H9 (cell line): ENCODE data around the gene SEMA3D. TPM values are rescaled to one million over a fixed set of nuclear protein-coding genes. Genes with fewer than 3 reads are reported as not detected.

Source experiments
- DNase-seq: peaks from one replicate; pipeline ENCODE4 v3.0.0-alpha.2; 2017
- H2AFZ ChIP-seq: one replicate; pipeline ENCODE4 v1.6.1; 2013; ENCODE audit warnings: mild to moderate bottlenecking, low read length, control low read depth, moderate library complexity
- H2AK5ac ChIP-seq: 2 replicates; pipeline ENCODE4 v1.6.1; 2013; ENCODE audit warnings: low read length, control low read depth, mixed read lengths; ENCODE audit not compliant: insufficient read length
- H2BK120ac ChIP-seq: one replicate; pipeline ENCODE4 v1.6.1; 2013; ENCODE audit warnings: low read depth, mild to moderate bottlenecking, low read length, control low read depth, inconsistent platforms; ENCODE audit not compliant: poor library complexity, severe bottlenecking
- H2BK12ac ChIP-seq: 2 replicates; pipeline ENCODE4 v1.6.1; 2013; ENCODE audit warnings: low read length, control low read depth, mixed read lengths, low read depth; ENCODE audit not compliant: insufficient read length
- H2BK15ac ChIP-seq: 2 replicates; pipeline ENCODE4 v1.6.1; 2013; ENCODE audit warnings: low read depth, low read length, control low read depth
- H2BK20ac ChIP-seq: one replicate; pipeline ENCODE4 v1.6.1; 2013; ENCODE audit warnings: low read depth, mild to moderate bottlenecking, low read length, control low read depth, inconsistent platforms; ENCODE audit not compliant: poor library complexity, severe bottlenecking
- H2BK5ac ChIP-seq: 2 replicates; pipeline ENCODE4 v1.6.1; 2013; ENCODE audit warnings: low read length, control low read depth, mixed read lengths; ENCODE audit not compliant: insufficient read length
- H3K14ac ChIP-seq: 2 replicates; pipeline ENCODE4 v1.6.1; 2013; ENCODE audit warnings: low read length, control low read depth; ENCODE audit not compliant: insufficient read depth
- H3K18ac ChIP-seq: 2 replicates; pipeline ENCODE4 v1.6.1; 2013; ENCODE audit warnings: low read depth, mild to moderate bottlenecking, mixed read lengths, low read length, control low read depth; ENCODE audit not compliant: insufficient read length
- H3K23ac ChIP-seq: 2 replicates; pipeline ENCODE4 v1.6.1; 2013; ENCODE audit warnings: low read length, control low read depth, mixed read lengths, low read depth; ENCODE audit not compliant: insufficient read length
- H3K23me2 ChIP-seq: 2 replicates; pipeline ENCODE4 v1.6.1; 2013; ENCODE audit warnings: low read depth, mild to moderate bottlenecking, mixed read lengths, low read length, control low read depth; ENCODE audit not compliant: insufficient read length, poor library complexity, severe bottlenecking
- H3K27ac ChIP-seq: 2 replicates; pipeline ENCODE4 v1.5.1; 2013; ENCODE audit warnings: low read length, control low read depth, mixed read lengths, low read depth; ENCODE audit not compliant: insufficient read length
- H3K27me3 ChIP-seq: 2 replicates; pipeline ENCODE4 v1.6.1; 2013; ENCODE audit warnings: low read length, control low read depth, inconsistent platforms; ENCODE audit not compliant: insufficient read depth
- H3K4ac ChIP-seq: 2 replicates; pipeline ENCODE4 v1.6.1; 2013; ENCODE audit warnings: low read depth, mild to moderate bottlenecking, control low read depth, inconsistent platforms, low read length, moderate library complexity
- H3K4me1 ChIP-seq: 2 replicates; pipeline ENCODE4 v1.6.1; 2013; ENCODE audit warnings: low read length, control low read depth, inconsistent platforms; ENCODE audit not compliant: insufficient read depth
- H3K4me2 ChIP-seq: 2 replicates; pipeline ENCODE4 v1.6.1; 2013; ENCODE audit warnings: low read length, control low read depth, mixed read lengths; ENCODE audit not compliant: insufficient read length, insufficient read depth
- H3K56ac ChIP-seq: 2 replicates; pipeline ENCODE4 v1.6.1; 2013; ENCODE audit warnings: low read depth, mild to moderate bottlenecking, mixed read lengths, low read length, control low read depth; ENCODE audit not compliant: insufficient read length
- H3K79me1 ChIP-seq: 2 replicates; pipeline ENCODE4 v1.6.1; 2013; ENCODE audit warnings: low read depth, mild to moderate bottlenecking, moderate library complexity, low read length, control low read depth, inconsistent platforms; ENCODE audit not compliant: insufficient read depth, poor library complexity, severe bottlenecking
- H3K79me2 ChIP-seq: 2 replicates; pipeline ENCODE4 v1.6.1; 2013; ENCODE audit warnings: low read length, control low read depth, inconsistent platforms; ENCODE audit not compliant: insufficient read depth
- H3K9ac ChIP-seq: 2 replicates; pipeline ENCODE4 v1.6.1; 2013; ENCODE audit warnings: low read length, control low read depth, mixed read lengths; ENCODE audit not compliant: insufficient read length; ENCODE audit errors: extremely low read depth
- H3K9me3 ChIP-seq: one replicate; pipeline ENCODE4 v1.6.1; 2013; ENCODE audit warnings: low read depth, low read length, inconsistent platforms; ENCODE audit not compliant: control insufficient read depth
- H3T11ph ChIP-seq: one replicate; pipeline ENCODE4 v1.6.1; 2013; ENCODE audit warnings: mild to moderate bottlenecking, low read length, control low read depth, inconsistent platforms
- H4K20me1 ChIP-seq: one replicate; pipeline ENCODE4 v1.6.1; 2013; ENCODE audit not compliant: control insufficient read depth, insufficient read length, insufficient read depth
- H4K5ac ChIP-seq: 2 replicates; pipeline ENCODE4 v1.6.1; 2013; ENCODE audit warnings: low read depth, mild to moderate bottlenecking, mixed read lengths, low read length, control low read depth; ENCODE audit not compliant: insufficient read length
- H4K8ac ChIP-seq: replicated peaks from 2 replicates; pipeline ENCODE4 v1.6.1; 2013; ENCODE audit warnings: low read length, control low read depth, mixed read lengths, low read depth; ENCODE audit not compliant: insufficient read length
- H4K91ac ChIP-seq: 2 replicates; pipeline ENCODE4 v1.6.1; 2013; ENCODE audit warnings: low read depth, mild to moderate bottlenecking, moderate library complexity, mixed read lengths, low read length, control low read depth; ENCODE audit not compliant: insufficient read length
- H3K27ac Mint-ChIP-seq, 3 experiments: 2 replicates in 2 of 3; 3 replicates in 1 of 3; pipeline ENCODE4 v1.8.0; 2020 to 2021; ENCODE audit warnings: mixed read lengths in 3 of 3, mild to moderate bottlenecking in 1 of 3, moderate library complexity in 1 of 3
- H3K27me3 Mint-ChIP-seq: 2 replicates; pipeline ENCODE4 v1.8.0; 2021; ENCODE audit warnings: low read depth, mild to moderate bottlenecking, moderate library complexity, mixed read lengths
- H3K36me3 Mint-ChIP-seq, 3 experiments: 2 replicates in 2 of 3; 3 replicates in 1 of 3; pipeline ENCODE4 v1.8.0; 2020 to 2021; ENCODE audit warnings: low read depth in 3 of 3, mixed read lengths in 3 of 3; ENCODE audit not compliant: insufficient read depth in 1 of 3
- H3K4me1 Mint-ChIP-seq, 2 experiments: 2 replicates each; pipeline ENCODE4 v1.8.0; 2020; ENCODE audit warnings: mixed read lengths in 2 of 2
- H3K4me3 Mint-ChIP-seq, 2 experiments: 2 replicates in 1 of 2; 3 replicates in 1 of 2; pipeline ENCODE4 v1.8.0; 2020 to 2021; ENCODE audit warnings: mild to moderate bottlenecking in 2 of 2, mixed read lengths in 2 of 2, moderate library complexity in 1 of 2
- H3K9me3 Mint-ChIP-seq, 2 experiments: 2 replicates in 1 of 2; 3 replicates in 1 of 2; pipeline ENCODE4 v1.8.0; 2020; ENCODE audit warnings: mild to moderate bottlenecking in 2 of 2, mixed read lengths in 2 of 2, moderate library complexity in 1 of 2
- WGBS: extraction: QIAGEN DNeasy Blood & Tissue Kit; methylation state at CpG from one replicate; pipeline ENCODE4 v1.1.7; 2013; ENCODE audit warnings: missing lambda C conversion rate, low lambda C conversion rate, mixed read lengths; ENCODE audit not compliant: insufficient read length; ENCODE audit errors: extremely low coverage; 5-methylcytosine and 5-hydroxymethylcytosine counted together
- total RNA-seq: library from RNA; stranded (reverse); gene quantifications from 2 replicates; pipeline ENCODE4 v1.2.1, GENCODE V29; 2021
- TF ChIP-seq, protein P1 (sequence below): fragments of 200-600 bp; sonication (generic); conservative IDR thresholded peaks from 3 replicates; pipeline ENCODE4 v1.8.0; 2021; ENCODE audit warnings: antibody characterized with exemption, mild to moderate bottlenecking

SEMA3D gene
- total RNA-seq, 1 experiment from 2014 or later = 5.4 TPM

- H3K27ac Mint-ChIP-seq = no peak overlapping the region
- Histone ChIP-seq H2BK120ac (no peak overlapping the region), H3K4me2 (no peak overlapping the region), H2BK5ac (no peak overlapping the region), H2AFZ (no peak overlapping the region), H3T11ph (no peak overlapping the region), H3K27ac (no peak overlapping the region), H2AK5ac (no peak overlapping the region), H3K14ac (no peak overlapping the region), H3K4me1 (no peaks in the 10 kb centered on the region), H4K91ac (no peak overlapping the region), H4K20me1 (no peaks in the 10 kb centered on the region), H2BK15ac (no peak overlapping the region), H3K18ac (no peak overlapping the region), H2BK12ac (no peak overlapping the region), H4K8ac (no peak overlapping the region), H3K23ac (no peak overlapping the region), H3K27me3 (no peaks in the 10 kb centered on the region), H2BK20ac (no peak overlapping the region), H3K79me1 (no peaks in the 10 kb centered on the region), H3K9ac (no peak overlapping the region), H4K5ac (no peak overlapping the region), H3K23me2 (no peaks in the 10 kb centered on the region), H3K9me3 (no peaks in the 10 kb centered on the region), H3K79me2 (no peaks in the 10 kb centered on the region), H3K4ac (no peak overlapping the region), H3K56ac (no peak overlapping the region)
- no peak for DNase-seq
- WGBS = no CpG with 5 or more reads among the region's 7 CpGs
- H3K36me3 Mint-ChIP-seq = no peaks in the 10 kb centered on the region
- peaks cover 0 to 2% of the 10 kb centered on the region in 2 experiments; a peak in 1 of 4 replicates for H3K4me1 Mint-ChIP-seq
- no peaks in the 10 kb centered on the region for H3K9me3 Mint-ChIP-seq
- TF ChIP-seq, protein P1, sequence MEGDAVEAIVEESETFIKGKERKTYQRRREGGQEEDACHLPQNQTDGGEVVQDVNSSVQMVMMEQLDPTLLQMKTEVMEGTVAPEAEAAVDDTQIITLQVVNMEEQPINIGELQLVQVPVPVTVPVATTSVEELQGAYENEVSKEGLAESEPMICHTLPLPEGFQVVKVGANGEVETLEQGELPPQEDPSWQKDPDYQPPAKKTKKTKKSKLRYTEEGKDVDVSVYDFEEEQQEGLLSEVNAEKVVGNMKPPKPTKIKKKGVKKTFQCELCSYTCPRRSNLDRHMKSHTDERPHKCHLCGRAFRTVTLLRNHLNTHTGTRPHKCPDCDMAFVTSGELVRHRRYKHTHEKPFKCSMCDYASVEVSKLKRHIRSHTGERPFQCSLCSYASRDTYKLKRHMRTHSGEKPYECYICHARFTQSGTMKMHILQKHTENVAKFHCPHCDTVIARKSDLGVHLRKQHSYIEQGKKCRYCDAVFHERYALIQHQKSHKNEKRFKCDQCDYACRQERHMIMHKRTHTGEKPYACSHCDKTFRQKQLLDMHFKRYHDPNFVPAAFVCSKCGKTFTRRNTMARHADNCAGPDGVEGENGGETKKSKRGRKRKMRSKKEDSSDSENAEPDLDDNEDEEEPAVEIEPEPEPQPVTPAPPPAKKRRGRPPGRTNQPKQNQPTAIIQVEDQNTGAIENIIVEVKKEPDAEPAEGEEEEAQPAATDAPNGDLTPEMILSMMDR = no peak
- no peak overlapping the region for H3K4me3 Mint-ChIP-seq
- no peaks in the 10 kb centered on the region for H3K27me3 Mint-ChIP-seq
These were observed 153.6 kb downstream of the SEMA3D start for GRCh38 chr7:85033263-85033662.
